ENCODE data around the gene ANKRD33B. TPM values are rescaled to one million over a fixed set of nuclear protein-coding genes. Genes with fewer than 3 reads are reported as not detected.

ANKRD33B gene
- total RNA-seq, 1 donor from 2014 or later: 14.2 TPM

DNA sequence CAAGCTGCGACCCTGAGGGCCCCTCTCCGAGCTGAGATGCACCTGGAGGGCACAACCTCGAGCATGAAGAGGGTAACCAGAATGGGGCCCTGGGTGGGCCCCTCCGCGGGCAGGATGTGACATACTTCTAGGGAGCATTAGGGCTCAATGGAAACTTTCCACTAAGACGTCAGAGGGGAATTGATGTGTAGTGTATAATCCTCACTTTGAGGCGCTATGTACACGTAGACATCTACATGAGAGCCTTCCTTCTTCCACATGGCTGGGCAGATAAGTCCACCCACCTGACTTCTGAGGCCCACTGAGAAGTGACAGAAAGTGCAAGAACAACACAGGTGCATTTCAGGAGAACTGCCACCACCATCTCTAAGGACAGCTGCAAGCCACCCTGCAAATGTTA is 136.1 kb downstream of the ANKRD33B start:
- no peaks in the 10 kb centered on the region for H3K27me3 ChIP-seq
- TF ChIP-seq, protein P1, sequence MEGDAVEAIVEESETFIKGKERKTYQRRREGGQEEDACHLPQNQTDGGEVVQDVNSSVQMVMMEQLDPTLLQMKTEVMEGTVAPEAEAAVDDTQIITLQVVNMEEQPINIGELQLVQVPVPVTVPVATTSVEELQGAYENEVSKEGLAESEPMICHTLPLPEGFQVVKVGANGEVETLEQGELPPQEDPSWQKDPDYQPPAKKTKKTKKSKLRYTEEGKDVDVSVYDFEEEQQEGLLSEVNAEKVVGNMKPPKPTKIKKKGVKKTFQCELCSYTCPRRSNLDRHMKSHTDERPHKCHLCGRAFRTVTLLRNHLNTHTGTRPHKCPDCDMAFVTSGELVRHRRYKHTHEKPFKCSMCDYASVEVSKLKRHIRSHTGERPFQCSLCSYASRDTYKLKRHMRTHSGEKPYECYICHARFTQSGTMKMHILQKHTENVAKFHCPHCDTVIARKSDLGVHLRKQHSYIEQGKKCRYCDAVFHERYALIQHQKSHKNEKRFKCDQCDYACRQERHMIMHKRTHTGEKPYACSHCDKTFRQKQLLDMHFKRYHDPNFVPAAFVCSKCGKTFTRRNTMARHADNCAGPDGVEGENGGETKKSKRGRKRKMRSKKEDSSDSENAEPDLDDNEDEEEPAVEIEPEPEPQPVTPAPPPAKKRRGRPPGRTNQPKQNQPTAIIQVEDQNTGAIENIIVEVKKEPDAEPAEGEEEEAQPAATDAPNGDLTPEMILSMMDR (IDR thresholded peaks at IDR 0.05): no peak
- no peak for TF ChIP-seq POLR2AphosphoS5 (IDR thresholded peaks at IDR 0.05; ENCODE audit: insufficient read depth in 1 of 2, low read depth in 1 of 2)
- TF ChIP-seq POLR2A (IDR thresholded peaks at IDR 0.05): no peak
- no peaks in the 10 kb centered on the region for H3K36me3 ChIP-seq
- no peak overlapping the region for H3K27ac ChIP-seq
- H3K4me3 ChIP-seq: no peak overlapping the region
- intact Hi-C loops (cut with DNase I): no loop called here
- peaks cover 36% of the 10 kb centered on the region for H3K4me1 ChIP-seq
- DNase-seq (ENCODE audit: extremely low spot score in 2 of 2): no peak
- H3K9me3 ChIP-seq: no peaks in the 10 kb centered on the region

DNA sequence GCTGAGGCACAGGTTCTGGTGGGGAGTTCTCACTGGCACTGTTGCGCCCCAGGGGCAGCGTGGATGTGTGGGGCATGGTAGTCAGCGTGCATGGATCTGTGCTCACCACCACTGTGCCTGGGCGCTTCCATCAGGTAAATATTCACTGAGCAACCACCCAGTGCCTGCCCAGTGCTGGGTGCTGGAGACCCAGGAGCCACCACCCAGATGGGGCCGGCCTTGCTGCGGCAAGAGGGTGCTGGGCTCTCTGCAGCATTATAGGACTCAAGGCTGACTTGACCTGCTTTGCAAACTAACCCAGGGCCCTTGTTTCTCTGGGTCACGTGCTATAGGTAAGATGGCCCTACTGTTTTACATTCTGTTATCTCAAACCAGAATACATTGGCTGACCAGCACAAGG is 136.6 kb downstream of the ANKRD33B start:
- Histone ChIP-seq H3K27me3 (no peaks in the 10 kb centered on the region), H3K36me3 (no peaks in the 10 kb centered on the region), H3K27ac (no peak overlapping the region), H3K4me1 (peaks cover 36% of the 10 kb centered on the region), H3K9me3 (no peaks in the 10 kb centered on the region), H3K4me3 (no peak overlapping the region)
- intact Hi-C loops (cut with DNase I): no loop called here
- TF ChIP-seq POLR2AphosphoS5 (IDR thresholded peaks at IDR 0.05; ENCODE audit: insufficient read depth in 1 of 2, low read depth in 1 of 2) (no peak), POLR2A (IDR thresholded peaks at IDR 0.05) (no peak)
- TF ChIP-seq, protein P1 (IDR thresholded peaks at IDR 0.05): no peak
- DNase-seq (ENCODE audit: extremely low spot score in 2 of 2): no peak

DNA sequence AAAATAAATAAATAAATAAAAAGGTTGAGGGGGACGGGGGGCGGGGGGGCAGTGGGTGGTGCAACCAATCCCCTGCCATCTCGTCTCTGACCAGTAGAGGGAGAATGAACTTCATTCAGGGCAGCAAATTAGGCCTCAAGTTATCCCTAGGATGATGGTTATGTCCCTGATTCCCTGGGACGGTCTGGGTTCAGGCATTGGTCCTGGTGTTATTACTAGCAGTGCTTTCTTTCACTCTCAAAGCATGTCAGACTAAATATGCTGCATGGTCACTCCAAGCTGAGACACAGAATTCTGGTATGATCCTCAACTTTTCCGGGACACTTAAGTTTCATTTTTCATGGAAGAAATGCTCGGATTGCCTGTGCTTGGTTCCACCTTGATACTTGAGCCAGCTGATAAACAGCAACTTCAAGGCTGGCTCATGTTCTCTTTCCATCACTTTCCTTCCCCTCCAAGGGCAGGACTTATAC is 137.7 kb downstream of the ANKRD33B start:
- Histone ChIP-seq H3K9me3 (no peaks in the 10 kb centered on the region), H3K4me3 (no peak overlapping the region), H3K27ac (no peak overlapping the region), H3K27me3 (no peaks in the 10 kb centered on the region), H3K36me3 (no peaks in the 10 kb centered on the region), H3K4me1 (peaks cover 31% of the 10 kb centered on the region)
- TF ChIP-seq, protein P1 (IDR thresholded peaks at IDR 0.05): peak in 1 of 3 experiments; percentile 48
- no peak for TF ChIP-seq POLR2AphosphoS5 (IDR thresholded peaks at IDR 0.05; ENCODE audit: insufficient read depth in 1 of 2, low read depth in 1 of 2)
- no peak for DNase-seq (ENCODE audit: extremely low spot score in 2 of 2)
- intact Hi-C loops (cut with DNase I): no loop called here

DNA sequence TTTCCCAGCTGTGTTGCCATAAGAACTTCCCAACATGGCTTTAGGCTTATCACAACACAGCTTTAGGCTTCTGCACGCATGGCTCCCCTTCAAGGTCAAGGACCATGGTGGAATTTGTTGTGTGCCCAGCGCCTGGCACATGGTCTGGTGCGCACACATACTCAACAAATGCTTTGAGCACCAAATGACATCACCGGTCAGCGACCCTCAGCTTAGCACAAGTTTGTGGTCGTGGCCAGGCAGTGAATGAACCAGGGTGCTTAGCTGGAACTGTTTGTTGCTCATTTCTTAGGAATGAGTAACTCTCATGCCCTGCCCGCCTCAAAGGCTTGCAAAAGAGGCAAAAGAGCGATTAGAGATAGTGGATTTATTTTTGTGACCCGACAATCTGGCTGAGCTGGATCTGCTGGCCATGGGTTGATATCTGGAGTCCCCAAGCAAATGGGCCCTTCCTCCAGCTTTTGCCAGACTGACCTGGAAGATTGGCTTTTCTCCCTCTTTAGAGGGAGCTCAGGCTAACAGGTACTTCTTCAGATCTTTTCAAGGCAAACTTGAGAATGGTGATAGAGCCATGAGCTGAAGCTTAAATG is 138.3 kb downstream of the ANKRD33B start:
- H3K4me1 ChIP-seq: peaks cover 31% of the 10 kb centered on the region
- no peak for DNase-seq (ENCODE audit: extremely low spot score in 2 of 2)
- H3K9me3 ChIP-seq: no peaks in the 10 kb centered on the region
- no peaks in the 10 kb centered on the region for H3K36me3 ChIP-seq
- no peaks in the 10 kb centered on the region for H3K27me3 ChIP-seq
- intact Hi-C loops (cut with DNase I): no loop called here
- no peak for TF ChIP-seq POLR2A (IDR thresholded peaks at IDR 0.05)
- TF ChIP-seq, protein P1 (IDR thresholded peaks at IDR 0.05): no peak
- TF ChIP-seq POLR2AphosphoS5 (IDR thresholded peaks at IDR 0.05; ENCODE audit: insufficient read depth in 1 of 2, low read depth in 1 of 2): no peak
- H3K27ac ChIP-seq: no peak overlapping the region
- H3K4me3 ChIP-seq: no peak overlapping the region

DNA sequence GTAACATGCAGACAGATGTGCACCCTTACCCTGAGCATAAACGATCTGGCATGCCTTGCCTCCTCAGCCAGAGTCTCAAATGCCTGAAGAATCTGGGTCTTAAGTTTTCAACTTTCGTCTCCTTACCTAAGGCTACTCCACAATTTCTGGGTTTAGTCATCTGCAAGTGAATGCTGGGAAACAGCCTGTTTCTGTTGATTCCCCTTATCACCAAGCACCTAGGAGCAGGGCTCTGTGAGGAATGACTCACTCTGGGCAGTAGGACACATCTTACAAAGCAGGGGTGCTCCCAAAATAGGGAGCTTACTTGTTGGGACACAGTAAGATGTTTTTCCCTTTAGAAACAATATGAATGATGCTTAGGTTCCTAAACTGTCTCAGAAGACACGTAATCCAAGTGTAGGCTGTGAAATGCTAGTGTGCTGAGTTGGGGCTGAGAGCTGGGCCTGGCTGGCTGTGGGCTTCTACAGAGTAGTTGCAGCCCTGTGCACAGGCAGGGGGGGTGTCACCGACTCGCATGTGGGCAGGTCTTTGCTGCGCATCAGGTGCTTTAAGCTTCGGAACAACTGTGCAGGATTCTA is 139.1 kb downstream of the ANKRD33B start:
- DNase-seq (ENCODE audit: extremely low spot score in 2 of 2): no peak
- Histone ChIP-seq H3K9me3 (no peaks in the 10 kb centered on the region), H3K4me1 (peaks cover 31% of the 10 kb centered on the region), H3K27ac (peak overlapping the region; percentile 42), H3K36me3 (no peaks in the 10 kb centered on the region), H3K27me3 (no peaks in the 10 kb centered on the region), H3K4me3 (no peak overlapping the region)
- intact Hi-C loops (cut with DNase I): no loop called here
- TF ChIP-seq POLR2AphosphoS5 (IDR thresholded peaks at IDR 0.05; ENCODE audit: insufficient read depth in 1 of 2, low read depth in 1 of 2) (no peak), POLR2A (IDR thresholded peaks at IDR 0.05) (no peak)
- TF ChIP-seq, protein P1 (IDR thresholded peaks at IDR 0.05): no peak

All from vagina (tissue), 2 donors.